Esophagus mucosa (tissue), 1 donor: ENCODE data around the gene NTM. TPM values are rescaled to one million over a fixed set of nuclear protein-coding genes. Genes with fewer than 3 reads are reported as not detected.

Experiments
- ATAC-seq: fragments of 200-7000 bp; cut with Tn5 transposase; one replicate; pipeline ENCODE4 v1.9.1; 2020
- total RNA-seq: library from RNA; stranded (reverse); gene quantifications from one replicate; pipeline ENCODE4 v1.2.4, GENCODE V29; 2023
- donor health status: DM: yes; HTN: yes; CAD: no.

NTM gene
- total RNA-seq, 1 donor from 2014 or later, result 0.92 TPM

- ATAC-seq, result no peak
Measured at GRCh38 chr11:131977854-131978253, 607.4 kb downstream of the NTM start.

DNA sequence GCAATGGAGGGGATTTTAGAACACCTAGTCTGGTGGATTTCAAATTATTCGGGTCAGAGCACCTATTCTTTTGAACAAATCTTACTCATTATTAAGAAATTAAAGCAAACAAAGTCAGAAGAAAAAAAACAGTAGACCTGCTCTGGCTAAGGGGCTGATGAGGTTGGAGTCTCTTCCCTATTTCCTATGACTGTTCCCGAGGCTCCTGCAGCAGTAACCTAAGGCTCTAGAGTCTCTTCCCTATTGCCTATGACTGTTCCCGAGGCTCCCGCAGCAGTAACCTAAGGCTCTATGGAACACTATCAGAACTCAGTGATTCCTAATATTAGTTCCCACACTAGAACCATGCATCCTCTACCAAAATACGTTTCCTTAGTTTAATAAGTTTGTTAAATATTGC lies 607.9 kb downstream of the NTM start:
- no peak for ATAC-seq

- no peak for ATAC-seq
Measured at GRCh38 chr11:131979364-131979763, 608.9 kb downstream of the NTM start.

GRCh38 chr11:131980199-131980598 lies 609.8 kb downstream of the NTM start:
- ATAC-seq, result no peak

GRCh38 chr11:131980888-131981668 lies 610.7 kb downstream of the NTM start:
- ATAC-seq, result no peak

DNA sequence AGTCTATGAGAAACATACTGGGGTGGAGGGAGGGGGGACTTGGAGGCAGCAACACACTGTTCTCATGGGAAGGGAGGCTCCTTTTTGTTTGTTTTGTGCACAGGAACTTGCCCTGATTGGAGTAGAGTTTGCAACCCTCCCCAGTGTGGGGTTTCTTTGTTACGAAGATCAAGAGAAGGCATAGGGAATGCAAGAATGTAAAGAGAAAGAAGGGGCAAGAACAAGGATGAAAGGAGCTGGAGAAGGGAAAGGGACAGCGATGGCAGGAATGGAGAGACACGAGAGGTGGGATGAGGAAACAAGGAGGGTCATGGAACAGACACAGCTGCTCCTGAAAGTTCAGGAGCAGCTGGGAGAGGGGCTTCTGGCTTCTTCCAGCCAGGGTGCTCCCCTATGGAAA lies 611.7 kb downstream of the NTM start:
- ATAC-seq, result no peak

DNA sequence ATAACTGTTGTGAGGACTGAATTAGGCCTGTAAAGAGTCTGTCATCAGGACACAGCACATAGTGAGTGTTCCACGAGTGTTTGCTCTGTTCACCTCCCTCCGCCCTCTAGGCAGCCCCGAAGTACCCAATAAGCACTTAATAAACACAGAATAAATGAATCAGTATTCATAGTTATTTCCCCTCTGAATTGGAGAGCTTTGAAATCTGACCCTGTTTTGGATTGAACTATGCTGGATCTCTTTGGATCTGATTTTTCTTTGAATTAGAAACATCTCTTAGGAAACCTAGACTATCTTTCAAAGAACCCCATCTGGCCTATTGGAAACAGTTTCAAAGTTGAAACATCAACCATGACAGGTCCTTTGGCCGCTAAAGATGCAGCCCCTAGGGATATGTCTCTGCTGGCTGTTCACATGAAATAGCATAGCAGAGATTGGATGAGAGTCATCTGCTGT lies 615.5 kb downstream of the NTM start:
- ATAC-seq, result no peak

DNA sequence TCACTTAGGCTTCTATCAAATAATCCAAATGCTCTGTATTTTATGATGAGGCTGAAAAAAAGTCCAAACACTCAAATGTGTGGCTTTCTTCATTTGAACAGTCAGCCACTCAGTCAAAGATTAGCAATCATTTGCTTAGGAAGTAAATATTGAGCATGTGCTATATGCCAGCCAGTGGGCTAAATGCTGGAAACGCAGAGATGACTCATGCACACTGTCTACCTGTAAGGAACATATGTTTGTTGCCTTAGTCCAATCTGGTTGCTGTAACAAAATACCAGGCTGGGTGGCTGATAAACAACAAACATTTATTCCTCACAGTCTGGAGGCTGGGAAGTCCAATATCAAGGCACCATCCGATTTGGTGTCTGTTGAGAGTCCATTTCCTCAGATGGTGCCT lies 617.3 kb downstream of the NTM start:
- no peak for ATAC-seq

DNA sequence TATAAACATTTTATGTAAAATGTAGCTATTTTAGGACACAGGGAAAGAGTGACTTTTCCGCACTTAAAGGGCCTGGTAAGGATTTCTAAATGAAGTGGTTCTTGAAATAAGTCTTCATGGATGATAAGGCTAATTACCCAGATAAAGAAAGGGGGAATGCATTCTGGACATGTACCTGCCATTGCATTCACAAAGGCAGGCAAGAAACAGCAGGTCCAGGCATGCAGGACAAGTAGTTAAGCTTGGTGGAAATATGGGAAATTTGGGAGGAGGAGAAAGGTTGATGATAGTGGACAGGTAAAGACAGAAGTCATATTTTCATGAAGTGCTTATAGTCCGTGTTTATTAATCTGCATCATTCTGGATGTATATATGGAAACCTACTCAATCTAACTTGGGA lies 621.2 kb downstream of the NTM start:
- no peak for ATAC-seq

DNA sequence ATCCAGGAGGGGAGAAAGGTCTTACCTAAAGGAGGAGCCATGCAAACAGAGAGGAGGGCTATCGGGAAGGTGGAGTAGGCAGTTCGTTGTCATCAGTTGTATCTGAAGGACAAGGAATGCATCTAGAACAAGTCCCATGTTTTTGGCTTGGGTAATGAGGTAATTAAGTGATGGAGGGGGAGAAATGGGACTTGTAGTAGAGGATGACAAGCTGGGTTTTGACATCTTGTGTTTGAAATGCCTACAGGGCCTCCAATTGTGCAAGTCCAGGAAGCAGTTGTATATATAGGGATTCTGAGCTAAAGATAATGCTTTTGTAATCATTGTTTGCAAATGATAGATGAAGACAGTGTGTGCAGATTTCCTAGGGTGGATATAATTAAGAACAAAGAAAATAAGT lies 622.8 kb downstream of the NTM start:
- no peak for ATAC-seq

- no peak for ATAC-seq
Measured at GRCh38 chr11:131998020-131998419, 627.6 kb downstream of the NTM start.

DNA sequence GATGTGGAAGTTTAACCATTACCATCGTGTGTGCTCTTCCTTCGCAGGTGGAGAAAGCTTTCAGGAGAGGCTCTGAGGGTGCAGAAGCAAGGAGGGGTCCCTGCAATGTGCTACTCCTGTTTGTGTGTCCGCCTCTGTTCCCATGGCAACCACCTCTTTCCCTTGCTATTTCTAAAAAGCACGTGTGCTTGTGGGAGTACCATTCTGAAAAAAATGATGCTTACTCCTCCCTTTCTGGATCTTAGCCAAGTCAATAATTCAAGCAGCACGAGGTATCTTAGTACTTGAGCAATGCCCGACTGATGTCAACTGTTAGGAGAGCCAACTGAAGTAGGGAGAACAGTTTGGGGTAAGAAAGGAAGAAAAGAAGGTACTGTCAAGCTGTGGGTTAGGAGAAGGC lies 628.7 kb downstream of the NTM start:
- no peak for ATAC-seq

GRCh38 chr11:131999955-132000354 lies 629.5 kb downstream of the NTM start:
- ATAC-seq, result no peak

GRCh38 chr11:132005887-132006286 lies 635.5 kb downstream of the NTM start:
- ATAC-seq, result no peak

DNA sequence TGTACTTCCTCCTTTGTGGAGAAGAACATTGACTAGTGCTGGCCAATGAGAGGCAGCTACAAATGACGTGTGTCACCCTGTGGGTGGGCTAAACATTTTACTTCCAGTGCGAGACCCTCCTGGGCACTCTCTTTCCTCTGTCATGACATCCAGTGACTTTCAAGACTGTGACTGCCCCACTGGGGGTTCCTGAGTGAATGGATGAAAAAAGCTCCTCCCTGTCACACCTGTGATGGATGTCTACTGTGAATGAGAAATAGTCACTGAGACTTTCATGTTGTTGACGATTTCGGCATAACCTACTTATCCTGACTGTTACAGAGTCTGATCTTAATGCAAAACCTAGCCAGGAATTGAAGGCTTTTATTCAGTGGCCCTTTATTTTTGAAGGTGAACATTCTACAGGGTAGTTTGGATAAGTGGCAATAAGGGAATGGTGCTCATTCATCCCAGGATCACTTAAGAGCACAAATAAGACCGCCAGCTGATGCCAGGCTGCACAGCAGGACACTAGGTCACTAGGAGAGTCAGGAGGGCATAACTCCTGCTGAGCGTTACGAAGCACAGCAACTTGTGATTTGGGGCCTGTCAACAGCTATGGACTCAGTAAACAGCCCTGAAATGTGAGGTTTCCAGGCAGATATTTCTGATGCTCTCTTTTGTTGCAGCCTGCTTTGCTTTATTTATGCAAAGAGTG lies 636.6 kb downstream of the NTM start:
- ATAC-seq, result no peak

GRCh38 chr11:132008226-132008625 lies 637.8 kb downstream of the NTM start:
- no peak for ATAC-seq

DNA sequence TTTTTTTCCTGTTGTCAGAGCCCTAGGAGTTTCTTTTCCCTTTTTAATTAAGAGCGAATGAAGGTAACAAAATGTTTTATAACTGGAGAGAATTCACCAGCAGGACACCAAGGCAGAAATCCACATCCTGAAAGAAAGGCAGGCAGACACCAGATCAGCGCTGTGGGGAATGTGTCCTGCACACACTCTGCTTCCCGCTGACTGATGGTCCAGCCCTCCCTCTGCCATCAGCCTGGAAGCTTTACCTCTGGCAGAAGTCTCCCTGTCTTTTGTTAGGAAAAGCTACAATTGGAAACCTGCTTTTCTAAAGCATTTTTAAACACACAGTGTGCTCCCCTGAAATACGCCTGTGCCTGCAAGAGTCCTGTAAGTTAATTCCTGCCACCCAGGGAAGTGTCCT lies 638.5 kb downstream of the NTM start:
- no peak for ATAC-seq

DNA sequence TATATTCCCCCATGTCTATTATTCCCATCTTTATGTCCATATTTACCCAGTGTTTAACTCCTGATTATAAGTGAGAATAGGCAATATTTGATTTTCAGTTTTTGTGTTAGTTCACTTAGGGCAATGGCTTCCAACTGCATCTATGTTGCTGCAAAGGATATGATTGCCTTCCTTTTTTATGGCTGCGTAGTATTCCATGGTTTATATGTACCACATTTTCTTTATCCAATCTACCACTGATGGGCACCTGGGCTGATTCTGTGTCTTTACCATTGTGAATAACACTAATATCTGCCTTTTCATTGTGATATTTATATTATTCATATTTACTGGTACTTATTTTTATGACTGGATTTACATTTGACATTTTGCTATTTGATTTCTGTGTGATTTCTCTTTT lies 649.6 kb downstream of the NTM start:
- ATAC-seq, result no peak

DNA sequence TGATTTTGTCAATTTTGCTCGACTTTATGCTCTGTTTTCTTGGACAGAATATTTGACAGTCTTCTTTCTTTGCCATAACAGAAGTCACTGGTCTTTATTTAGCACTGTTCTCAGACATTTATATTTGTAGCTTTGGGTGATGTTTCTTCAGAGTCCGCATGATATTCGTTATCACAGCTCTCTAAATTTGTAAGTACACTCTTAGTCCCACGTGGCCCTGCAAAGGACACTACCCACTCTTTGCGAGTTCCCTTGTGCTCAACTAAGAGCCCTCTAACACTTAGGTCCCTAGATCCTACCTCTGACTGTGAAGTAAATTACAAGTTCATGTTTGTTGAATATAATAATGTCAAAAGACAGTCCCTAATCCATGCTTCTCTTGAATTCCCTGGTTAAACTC lies 651.9 kb downstream of the NTM start:
- no peak for ATAC-seq

GRCh38 chr11:132022733-132023478 lies 652.5 kb downstream of the NTM start:
- no peak for ATAC-seq

GRCh38 chr11:132024587-132025295 lies 654.3 kb downstream of the NTM start:
- ATAC-seq, result no peak

- ATAC-seq, result no peak
Measured at GRCh38 chr11:132026746-132027145, 656.3 kb downstream of the NTM start.
